ENCODE data around the gene XDH. TPM values are rescaled to one million over a fixed set of nuclear protein-coding genes. Genes with fewer than 3 reads are reported as not detected.

XDH gene
- polyA plus RNA-seq, 1 of the 3 experiments (the other 2 are of a cell fraction), result 0.33 TPM

GRCh38 chr2:31362581-31362980 is 52.0 kb downstream of the XDH start:
- ChIA-PET POLR2A (no interaction called here), CTCF (interaction anchor here (1.3 to 2.0 kb wide), 4 partner anchors 8 to 651 kb away, joined by 4 to 9 read pairs (median 5); partner anchors contain the start of gene EHD3)
- H3K4me3 ChIP-seq (ENCODE audit: low read depth in 2 of 2, low read length in 1 of 2), result no peak overlapping the region
- no peaks in the 10 kb centered on the region for H3K9me3 ChIP-seq
- no peak for DNase-seq
- no peaks in the 10 kb centered on the region for H3K27me3 ChIP-seq (ENCODE audit: insufficient read depth)
- H3K27ac ChIP-seq (ENCODE audit: low read depth in 2 of 2, low read length in 1 of 2), result no peak overlapping the region
- TF ChIP-seq GABPA (IDR thresholded peaks at IDR 0.05; ENCODE audit: low read depth), result no peak
- no peak for TF ChIP-seq EP300 (IDR thresholded peaks at IDR 0.05; ENCODE audit: borderline replicate concordance in 1 of 2, low read depth in 1 of 2, low read length in 1 of 2)
- no peak for TF ChIP-seq FOXJ3 (CRISPR knock-in tag; IDR thresholded peaks at IDR 0.05)
- TF ChIP-seq TAF1 (IDR thresholded peaks at IDR 0.05; ENCODE audit: borderline replicate concordance, low read depth, low read length), result no peak
- no peak for TF ChIP-seq RAD21 (IDR thresholded peaks at IDR 0.05; ENCODE audit: low read length)
- TF ChIP-seq REST (IDR thresholded peaks at IDR 0.05; ENCODE audit: low read depth, low read length), result no peak
- no peak for TF ChIP-seq TCF12 (IDR thresholded peaks at IDR 0.05)
- TF ChIP-seq FOXM1 (IDR thresholded peaks at IDR 0.05; ENCODE audit: low read depth), result no peak
- no peak for TF ChIP-seq POLR2AphosphoS5 (IDR thresholded peaks at IDR 0.05; ENCODE audit: low read depth, low read length)
- TF ChIP-seq RFX5 (IDR thresholded peaks at IDR 0.05; ENCODE audit: low read length), result no peak
- no peak for TF ChIP-seq TEAD4 (IDR thresholded peaks at IDR 0.05; ENCODE audit: borderline replicate concordance, insufficient read depth)
- no peak for TF ChIP-seq CHD2 (IDR thresholded peaks at IDR 0.05; ENCODE audit: low read length, partially characterized antibody)
- no peak for TF ChIP-seq MEF2A (IDR thresholded peaks at IDR 0.05; ENCODE audit: borderline replicate concordance, low read depth)
- TF ChIP-seq IRF3 (IDR thresholded peaks at IDR 0.05; ENCODE audit: low read depth, low read length), result no peak
- no peak for TF ChIP-seq MXI1 (IDR thresholded peaks at IDR 0.05; ENCODE audit: low read depth, low read length)
- no peaks in the 10 kb centered on the region for H3K36me3 ChIP-seq (replicated peaks in 1 of 2; ENCODE audit: control insufficient read depth in 1 of 2, insufficient read depth in 2 of 2, low read length in 1 of 2)
- no peaks in the 10 kb centered on the region for H3K4me1 ChIP-seq (ENCODE audit: control insufficient read depth in 1 of 2, insufficient read depth in 2 of 2, low read depth in 1 of 2, low read length in 1 of 2)
- no peak overlapping the region for H2AFZ ChIP-seq (ENCODE audit: low read depth)
- no peaks in the 10 kb centered on the region for H4K20me1 ChIP-seq (ENCODE audit: insufficient read depth)
- H3K9me2 ChIP-seq, result no peaks in the 10 kb centered on the region
- WGBS (ENCODE audit: low lambda C conversion rate), result 96% methylated on average over 5 of the region's 5 CpGs
- H3F3A ChIP-seq (replicated peaks; ENCODE audit: insufficient read depth), result no peaks in the 10 kb centered on the region
- H3K4me2 ChIP-seq, result no peak overlapping the region
- H3K79me2 ChIP-seq (ENCODE audit: insufficient read depth), result no peaks in the 10 kb centered on the region
- no peak overlapping the region for H3K9ac ChIP-seq

Data from SK-N-SH (cell line).